ENCODE data around the gene RAC3.

- TF ChIP-seq EZH2 (IDR thresholded peaks at IDR 0.05) (no peak), CTCF (IDR thresholded peaks at IDR 0.05 in 2 of 3, conservative IDR thresholded peaks at IDR 0.05 in 1 of 3; ENCODE audit: borderline replicate concordance in 1 of 3, insufficient read depth in 1 of 3, low read depth in 2 of 3, low read length in 2 of 3) (no peak), SIN3A (IDR thresholded peaks at IDR 0.05; ENCODE audit: low read depth) (no peak), POLR2A (IDR thresholded peaks at IDR 0.05; ENCODE audit: borderline replicate concordance, extremely low read depth, insufficient read depth, insufficient read length) (no peak)
Observed at GRCh38 chr17:82050152-82050760, 18.8 kb downstream of the RAC3 start.
